GM19467 (cell line): ENCODE measurements around the gene BACE2.
"Not testable (repeated sequence)": the region's sequence is repeated elsewhere in the genome, so short reads cannot be mapped to it uniquely, and the experiment has no call there.

ENCODE experiments used
- ATAC-seq: cut with Tn5 transposase; IDR thresholded peaks from one replicate; pipeline ENCODE4 v1.9.1; 2021; ENCODE audit warnings: mild to moderate bottlenecking, moderate library complexity; ENCODE audit not compliant: unreplicated experiment

Gene BACE2

GRCh38 chr21:41236352-41236973, 68.5 kb downstream of the BACE2 start:
- no peak for ATAC-seq

- ATAC-seq = not testable (repeated sequence)
Observed at GRCh38 chr21:41238081-41238796, 70.3 kb downstream of the BACE2 start.

- ATAC-seq = no peak
Observed at GRCh38 chr21:41240040-41240439, 72.1 kb downstream of the BACE2 start.

GRCh38 chr21:41241341-41241740, 73.4 kb downstream of the BACE2 start:
- no peak for ATAC-seq

- no peak for ATAC-seq
Observed at GRCh38 chr21:41242238-41242829, 74.4 kb downstream of the BACE2 start.

- ATAC-seq = no peak
Observed at GRCh38 chr21:41243107-41243506, 75.1 kb downstream of the BACE2 start.

- ATAC-seq = not testable (repeated sequence)
Observed at GRCh38 chr21:41244266-41244880, 76.4 kb downstream of the BACE2 start.

GRCh38 chr21:41245509-41246135, 77.7 kb downstream of the BACE2 start:
- no peak for ATAC-seq

- ATAC-seq = no peak
Observed at GRCh38 chr21:41246808-41247207, 78.8 kb downstream of the BACE2 start.

GRCh38 chr21:41247561-41248545, 79.9 kb downstream of the BACE2 start:
- no peak for ATAC-seq

GRCh38 chr21:41249476-41249875, 81.5 kb downstream of the BACE2 start:
- no peak for ATAC-seq

GRCh38 chr21:41250519-41250918, 82.6 kb downstream of the BACE2 start:
- no peak for ATAC-seq

GRCh38 chr21:41251961-41252642, 84.1 kb downstream of the BACE2 start:
- no peak for ATAC-seq

- no peak for ATAC-seq
Observed at GRCh38 chr21:41254090-41254700, 86.2 kb downstream of the BACE2 start.

GRCh38 chr21:41255190-41255589, 87.2 kb downstream of the BACE2 start:
- ATAC-seq = no peak

- ATAC-seq = not testable (repeated sequence)
Observed at GRCh38 chr21:41256231-41256630, 88.3 kb downstream of the BACE2 start.

- ATAC-seq = no peak
Observed at GRCh38 chr21:41256771-41257702, 89.1 kb downstream of the BACE2 start.

GRCh38 chr21:41258617-41259016, 90.7 kb downstream of the BACE2 start:
- ATAC-seq = no peak
